Glutamatergic neuron (in vitro differentiated cells): ENCODE measurements around the gene ACCS. TPM values are rescaled to one million over a fixed set of nuclear protein-coding genes. Genes with fewer than 3 reads are reported as not detected.
A peak's percentile ranks its signal among the peaks of the same experiment; 100 is the strongest.

Experiments used
- DNase-seq: peaks from one replicate; pipeline ENCODE4 v3.0.0; 2022
- H3K27ac Mint-ChIP-seq: one replicate; pipeline ENCODE4 v1.8.0; 2020; ENCODE audit warnings: mild to moderate bottlenecking, mixed read lengths, inconsistent platforms; ENCODE audit not compliant: unreplicated experiment
- H3K27me3 Mint-ChIP-seq: one replicate; pipeline ENCODE4 v1.8.0; 2020; ENCODE audit warnings: mild to moderate bottlenecking, moderate library complexity, mixed read lengths, inconsistent platforms; ENCODE audit not compliant: unreplicated experiment
- H3K36me3 Mint-ChIP-seq: one replicate; pipeline ENCODE4 v1.8.0; 2020; ENCODE audit warnings: mild to moderate bottlenecking, mixed read lengths, inconsistent platforms; ENCODE audit not compliant: unreplicated experiment
- H3K4me1 Mint-ChIP-seq: one replicate; pipeline ENCODE4 v1.8.0; 2020; ENCODE audit warnings: mild to moderate bottlenecking, low read depth, mixed read lengths, inconsistent platforms; ENCODE audit not compliant: unreplicated experiment
- H3K4me3 Mint-ChIP-seq: one replicate; pipeline ENCODE4 v1.8.0; 2020; ENCODE audit warnings: mild to moderate bottlenecking, mixed read lengths, inconsistent platforms; ENCODE audit not compliant: unreplicated experiment
- H3K9me3 Mint-ChIP-seq: one replicate; pipeline ENCODE4 v1.8.0; 2020; ENCODE audit warnings: mild to moderate bottlenecking, moderate library complexity, mixed read lengths, inconsistent platforms; ENCODE audit not compliant: unreplicated experiment
- CTCF ChIP-seq: fragments of 200-600 bp; sonication (generic); IDR thresholded peaks from one replicate; pipeline ENCODE4 v1.5.0; 2021; ENCODE audit not compliant: partially characterized antibody, unreplicated experiment
- total RNA-seq: library from RNA; stranded (reverse); fragmentation: NEBNext Ultra II Directional; extraction: Animal tissue kit (Norgen Biotek cat#: 25700); gene quantifications from one replicate; pipeline ENCODE4 v1.2.1, GENCODE V29; 2021; ENCODE audit not compliant: unreplicated experiment

ACCS gene
- total RNA-seq, 1 donor from 2014 or later: 45.1 TPM

- Mint-ChIP-seq H3K4me3 (no peak overlapping the region), H3K9me3 (peaks cover 9% of the 10 kb centered on the region), H3K36me3 (peaks cover 12% of the 10 kb centered on the region)
These were observed 19.3 kb downstream of the ACCS start for GRCh38 chr11:44085330-44085729.

GRCh38 chr11:44088377-44088776 is 22.3 kb downstream of the ACCS start:
- DNase-seq: no peak
- peaks cover 12% of the 10 kb centered on the region for H3K36me3 Mint-ChIP-seq
- H3K4me1 Mint-ChIP-seq: no peaks in the 10 kb centered on the region
- no peak overlapping the region for H3K27ac Mint-ChIP-seq
- H3K4me3 Mint-ChIP-seq: no peak overlapping the region
- TF ChIP-seq CTCF: no peak
- H3K27me3 Mint-ChIP-seq: peaks cover 4% of the 10 kb centered on the region
- H3K9me3 Mint-ChIP-seq: peaks cover 6% of the 10 kb centered on the region

More at GRCh38 chr11:44085330-44085729, 19.3 kb downstream of the ACCS start:
- Mint-ChIP-seq H3K4me1 (no peaks in the 10 kb centered on the region), H3K27ac (no peak overlapping the region), H3K27me3 (peaks cover 3% of the 10 kb centered on the region)
- no peak for DNase-seq
- no peak for TF ChIP-seq CTCF

GRCh38 chr11:44088871-44089270 is 22.8 kb downstream of the ACCS start:
- no peak for DNase-seq
- Mint-ChIP-seq H3K9me3 (peaks cover 6% of the 10 kb centered on the region), H3K36me3 (peaks cover 10% of the 10 kb centered on the region), H3K27me3 (peaks cover 3% of the 10 kb centered on the region), H3K4me1 (no peaks in the 10 kb centered on the region), H3K4me3 (no peak overlapping the region), H3K27ac (no peak overlapping the region)
- no peak for TF ChIP-seq CTCF

- no peak overlapping the region for H3K4me3 Mint-ChIP-seq
- peaks cover 3% of the 10 kb centered on the region for H3K36me3 Mint-ChIP-seq
- H3K27ac Mint-ChIP-seq: no peak overlapping the region
- peaks cover 4% of the 10 kb centered on the region for H3K9me3 Mint-ChIP-seq
- peaks cover 1% of the 10 kb centered on the region for H3K27me3 Mint-ChIP-seq
- no peak for DNase-seq
- TF ChIP-seq CTCF: no peak
- no peaks in the 10 kb centered on the region for H3K4me1 Mint-ChIP-seq
These were observed 24.5 kb downstream of the ACCS start for GRCh38 chr11:44090539-44090938.

GRCh38 chr11:44094260-44094868 is 28.3 kb downstream of the ACCS start:
- Mint-ChIP-seq H3K36me3 (no peaks in the 10 kb centered on the region), H3K9me3 (peaks cover 2% of the 10 kb centered on the region), H3K4me1 (no peaks in the 10 kb centered on the region), H3K27me3 (peaks cover 1% of the 10 kb centered on the region), H3K27ac (no peak overlapping the region), H3K4me3 (no peak overlapping the region)
- DNase-seq: peak; percentile 77
- TF ChIP-seq CTCF: peak; percentile 72
